Activated CD4-positive, CD25-positive, alpha-beta regulatory T cell (primary cell): ENCODE results near the gene TMEM229B.

Experiments used
- DNase-seq, 4 experiments: peaks; one replicate each; lab custom pipeline; 2025; lab: John Stamatoyannopoulos, UW

Gene TMEM229B

DNA sequence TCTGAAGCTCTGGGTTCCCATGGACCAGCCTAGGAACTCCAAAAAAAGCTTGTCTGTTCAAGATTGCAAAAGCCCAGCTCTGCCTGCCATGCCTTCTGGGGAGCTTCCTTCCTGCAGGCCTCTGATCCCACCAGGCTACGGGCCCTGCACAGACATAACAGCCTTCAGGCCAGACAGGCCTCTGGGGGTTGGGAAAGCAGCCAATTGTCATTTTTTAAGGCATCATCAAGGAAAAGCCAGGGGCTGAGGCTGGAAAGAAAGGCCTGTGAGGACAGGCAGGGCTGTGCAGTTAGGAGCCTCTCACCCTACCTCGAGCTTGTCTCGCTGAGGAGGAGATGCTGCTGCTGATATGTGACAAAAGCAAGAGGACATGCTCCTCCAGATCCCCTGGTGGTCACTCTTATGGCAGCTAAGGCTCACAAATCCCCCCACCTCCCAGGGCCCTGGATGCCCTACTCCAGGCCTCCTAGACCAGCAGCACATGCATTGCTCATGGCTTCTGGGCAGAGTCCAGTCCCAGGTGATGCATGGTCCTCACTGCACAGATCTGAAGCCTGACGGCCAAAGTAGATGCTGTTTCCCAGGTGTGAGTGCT lies 2.9 kb downstream of the TMEM229B start:
- no peak for DNase-seq

DNA sequence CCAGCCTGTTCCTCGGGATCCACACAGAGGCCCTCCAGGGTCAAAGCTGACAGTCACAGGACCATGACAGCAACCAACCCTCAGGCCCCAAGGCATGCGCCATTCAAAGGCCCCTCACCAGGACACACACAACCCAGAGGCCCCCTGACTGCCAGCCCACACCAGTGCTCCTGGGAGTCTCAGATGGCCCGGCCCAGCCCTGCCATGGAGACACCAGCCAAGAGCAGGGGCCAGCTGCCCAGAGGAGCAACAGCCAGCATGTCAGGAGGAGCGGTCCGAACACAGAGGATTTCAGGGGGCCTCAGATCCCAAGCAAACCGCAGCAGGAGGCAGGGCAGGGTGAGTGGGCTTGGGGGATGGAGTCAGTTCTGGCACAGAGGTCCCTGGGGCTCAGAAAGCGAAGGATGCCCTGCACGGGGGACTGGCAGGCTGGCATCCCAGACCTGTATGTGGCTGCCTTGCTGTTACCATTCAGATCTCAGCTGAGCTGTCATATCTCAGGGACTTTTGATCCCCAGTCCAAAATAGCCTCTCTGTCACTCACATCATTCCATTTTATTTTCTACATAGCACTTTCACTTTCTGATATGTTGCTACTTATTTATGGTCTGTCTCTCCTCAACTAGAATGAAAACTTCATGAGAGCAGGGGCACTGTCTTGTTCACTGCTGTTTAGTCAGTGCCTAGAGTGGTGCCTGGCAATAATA lies 4.8 kb downstream of the TMEM229B start:
- no peak for DNase-seq

DNA sequence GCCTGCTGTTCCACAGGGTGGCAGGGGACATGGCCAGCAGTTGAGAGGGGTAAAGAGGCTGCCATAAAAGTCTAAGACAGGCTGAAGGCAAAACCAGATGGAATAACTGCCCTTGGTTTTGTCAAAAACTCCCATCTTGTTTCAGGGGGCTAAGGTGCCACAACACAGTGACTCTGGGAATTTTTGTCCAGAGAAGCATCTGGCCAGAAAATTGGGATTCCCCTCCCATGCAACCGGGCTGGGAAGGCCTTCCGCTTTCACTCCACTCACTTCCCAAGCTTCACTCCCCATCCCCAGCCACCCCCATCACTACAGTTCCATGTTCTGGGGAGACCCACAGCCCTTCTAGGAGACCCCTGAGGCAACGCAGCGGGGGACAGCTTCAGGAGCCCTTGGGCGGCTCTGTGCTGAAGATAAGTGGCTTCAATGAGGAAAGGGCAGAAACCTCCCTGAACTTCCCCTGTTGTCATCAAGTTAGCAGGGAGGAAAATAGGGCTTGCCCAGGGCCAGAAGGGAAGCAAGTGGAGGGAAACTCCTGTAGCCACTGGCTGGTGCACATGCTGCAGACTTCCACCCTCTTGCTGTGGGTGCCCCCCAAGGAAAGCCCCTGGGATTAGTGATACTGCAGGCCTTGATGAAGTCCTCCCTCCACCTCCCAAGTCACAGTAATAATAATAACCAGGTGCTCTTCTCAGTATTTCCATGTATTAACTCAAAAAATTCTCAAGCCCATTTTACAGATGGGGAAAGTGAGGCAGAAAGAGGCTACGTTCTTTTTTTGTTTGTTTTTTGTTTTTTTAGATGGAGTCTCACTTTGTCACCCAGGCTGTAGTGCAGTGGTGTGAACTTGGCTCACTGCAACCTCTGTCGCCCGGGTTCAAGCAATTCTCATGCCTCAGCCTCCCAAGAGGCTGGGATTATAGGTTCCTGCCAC lies 6.0 kb downstream of the TMEM229B start:
- no peak for DNase-seq

DNA sequence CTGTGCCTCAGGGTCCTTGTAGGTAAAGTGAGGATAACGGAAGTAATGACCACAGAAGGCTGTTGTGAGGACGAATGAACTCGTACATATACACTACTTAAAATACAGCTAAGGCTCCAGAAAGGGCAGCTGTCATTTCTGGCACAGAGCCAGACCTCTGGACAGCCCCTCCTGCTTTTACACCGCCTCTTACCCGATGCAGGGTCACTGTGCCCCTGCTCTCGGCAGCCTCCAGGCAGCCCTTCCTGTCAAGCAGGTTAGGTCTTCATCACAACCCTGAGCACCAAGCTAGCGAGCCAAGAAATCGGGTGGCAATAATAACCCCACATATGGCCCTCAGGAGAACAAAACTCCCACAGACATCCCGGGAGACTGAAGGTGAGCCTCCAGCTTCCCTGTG lies 8.5 kb downstream of the TMEM229B start:
- DNase-seq = no peak

DNA sequence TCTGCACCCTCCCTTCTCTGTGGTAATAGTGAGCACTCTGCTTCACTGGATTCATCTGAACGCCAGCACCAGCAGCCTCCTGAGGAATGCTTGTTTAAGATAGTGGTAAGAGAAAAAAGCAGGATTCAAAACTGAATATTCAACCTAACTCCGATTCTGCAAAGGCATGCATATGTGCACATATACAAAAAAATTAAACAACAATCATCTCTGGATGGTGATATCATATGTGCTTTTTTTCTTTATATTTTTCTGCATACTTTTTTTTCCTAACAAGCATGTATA lies 9.8 kb downstream of the TMEM229B start:
- DNase-seq = no peak

DNA sequence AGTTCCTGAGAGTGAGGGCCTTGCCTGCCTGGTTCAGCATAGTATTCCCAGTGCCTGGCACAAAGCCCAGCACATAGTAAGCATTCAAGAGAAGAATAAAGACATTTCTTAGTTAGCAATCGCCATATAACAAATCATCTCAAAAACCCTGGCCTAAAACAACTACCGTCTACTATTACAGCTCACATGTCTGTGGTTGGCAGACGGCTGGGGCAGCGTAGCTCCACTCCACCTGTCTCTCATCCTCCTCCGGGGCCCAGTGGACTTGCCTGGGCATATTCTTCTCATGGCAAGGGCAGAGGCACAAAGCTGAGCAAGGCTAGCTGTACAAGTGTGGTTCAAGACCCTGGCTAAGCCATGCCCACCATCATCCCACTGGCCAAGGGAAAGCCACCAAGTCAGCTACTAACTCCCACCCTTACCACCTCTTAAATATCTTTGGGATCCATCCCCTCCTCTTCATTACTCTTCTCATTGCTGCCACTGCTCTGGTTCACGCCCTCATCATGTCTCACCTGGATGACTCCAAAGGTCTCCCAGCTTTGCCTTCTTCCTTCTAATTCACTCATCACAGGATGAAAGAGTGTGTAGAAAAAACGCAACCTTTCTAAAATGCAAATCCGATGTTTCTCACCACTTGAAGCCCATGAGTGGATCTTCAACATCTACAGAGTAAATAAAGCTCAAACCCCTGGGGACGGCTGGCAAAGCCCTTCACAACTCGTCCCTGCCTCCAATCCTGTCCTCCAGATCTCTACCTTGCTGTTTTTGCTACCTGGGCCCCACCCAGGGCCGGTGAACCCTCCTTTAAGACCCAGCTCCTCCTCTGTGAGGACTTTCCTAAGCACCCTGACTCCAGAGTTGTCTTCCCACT lies 10.4 kb downstream of the TMEM229B start:
- DNase-seq = no peak

DNA sequence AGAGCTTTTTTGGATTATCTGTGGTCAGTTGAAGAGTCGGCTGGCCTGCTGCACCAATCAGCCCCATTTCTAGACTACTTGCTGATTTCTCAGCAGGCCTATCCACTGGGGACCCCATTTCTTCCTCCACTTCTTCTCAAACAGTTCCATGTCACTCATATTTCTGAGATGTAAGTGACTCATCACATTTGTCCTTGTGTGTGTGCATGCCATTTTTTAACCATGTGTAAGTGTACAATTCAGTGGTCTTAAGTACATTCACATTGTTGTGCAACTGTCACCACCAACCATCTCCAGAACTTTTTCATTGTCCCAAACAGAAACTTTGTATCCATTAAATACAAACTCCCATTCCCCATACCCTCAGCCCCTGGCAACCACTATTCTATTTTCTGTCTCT lies 14.2 kb downstream of the TMEM229B start:
- no peak for DNase-seq

DNA sequence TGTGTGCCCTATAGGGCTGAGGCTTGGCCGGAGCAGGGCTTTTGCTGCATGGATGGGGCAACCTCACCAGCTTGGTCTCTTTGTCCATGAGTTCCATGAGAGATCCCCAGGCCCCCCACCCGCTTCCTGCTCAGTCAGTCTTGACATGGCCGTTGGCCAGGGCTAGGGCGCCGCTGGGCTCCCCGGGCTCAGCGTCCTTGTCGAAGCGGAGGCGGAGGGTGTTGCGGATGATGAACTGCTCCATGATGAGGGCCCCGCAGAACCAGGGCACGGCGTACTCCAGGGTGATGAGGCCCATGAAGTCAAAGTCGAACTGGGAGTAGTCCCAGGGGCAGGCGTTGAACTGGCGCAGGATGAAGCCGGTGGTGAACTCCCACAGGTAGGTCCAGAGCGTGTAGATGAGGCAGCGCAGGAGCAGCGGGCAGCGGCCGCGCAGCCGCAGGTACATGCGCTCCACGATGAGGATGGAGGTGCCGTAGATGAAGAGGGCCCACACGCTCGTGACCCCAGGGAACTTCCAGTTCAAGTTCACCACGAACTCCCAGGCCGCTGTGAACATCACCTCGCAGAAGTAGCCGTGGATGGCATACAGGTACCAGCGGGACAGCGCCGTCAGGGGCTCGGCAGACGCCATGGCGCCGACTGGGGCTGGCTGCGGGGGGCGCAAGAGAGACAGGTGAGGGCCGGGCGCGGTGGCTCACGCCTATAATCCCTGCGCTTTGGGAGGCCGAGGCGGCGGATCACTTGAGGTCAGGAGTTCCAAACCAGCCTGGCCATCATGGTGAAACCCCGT lies 15.0 kb downstream of the TMEM229B start:
- no peak for DNase-seq

DNA sequence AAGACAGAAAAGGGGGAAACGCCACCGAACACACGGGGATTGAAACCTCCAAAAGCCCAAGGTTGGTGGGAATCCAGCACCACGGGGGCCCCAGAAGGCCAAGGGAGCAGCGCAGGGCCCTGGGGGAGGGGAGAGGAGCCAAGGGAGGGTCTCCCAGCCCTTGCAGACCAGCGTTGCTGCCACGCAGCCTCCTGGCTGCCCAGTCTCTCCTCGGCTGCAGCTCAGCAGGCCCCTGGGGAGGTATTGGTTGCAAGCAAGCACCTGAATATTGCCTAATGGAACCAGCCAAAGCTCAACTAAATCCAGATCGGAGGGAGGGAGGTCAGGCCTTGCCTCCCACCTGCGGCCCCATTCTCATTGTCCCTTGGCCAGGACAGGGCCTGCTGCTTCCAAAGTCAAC lies 15.8 kb downstream of the TMEM229B start:
- no peak for DNase-seq

DNA sequence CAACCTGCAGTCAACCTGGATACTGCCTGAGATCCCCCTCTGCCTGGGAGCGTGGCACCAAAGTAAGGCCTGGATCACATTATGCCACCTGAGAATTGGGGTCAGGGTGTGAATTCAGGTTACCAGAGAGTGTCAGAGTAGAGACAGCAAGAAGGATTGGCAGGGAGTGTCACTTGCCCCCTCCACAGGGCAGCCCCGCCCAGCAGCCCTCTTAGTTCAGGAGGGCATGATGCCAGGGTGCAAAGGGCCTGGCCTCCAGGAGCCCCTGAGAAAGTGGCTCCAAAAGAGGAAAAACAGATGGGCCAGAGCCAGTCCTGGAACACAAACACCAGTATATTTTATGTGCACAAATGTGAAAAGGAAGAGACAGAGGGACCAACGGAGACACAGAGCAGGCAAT lies 18.6 kb downstream of the TMEM229B start:
- no peak for DNase-seq

DNA sequence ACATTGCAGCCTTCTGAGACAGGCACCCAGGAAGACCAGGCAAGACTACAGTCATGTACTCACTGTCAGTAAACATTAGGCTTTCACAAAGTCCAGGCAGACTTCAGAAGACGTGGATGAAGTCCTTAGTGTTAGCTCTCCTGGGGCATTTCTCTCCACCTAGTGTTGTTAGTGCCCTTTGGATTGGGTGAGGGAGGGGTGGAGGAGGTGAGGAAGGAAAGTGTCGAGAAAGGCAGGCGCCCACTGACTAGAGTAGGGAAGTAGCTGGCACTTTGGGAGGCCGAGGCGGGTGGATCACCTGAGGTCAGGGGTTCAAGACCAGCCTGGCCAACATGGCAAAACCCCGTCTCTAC lies 20.2 kb downstream of the TMEM229B start:
- DNase-seq = no peak

DNA sequence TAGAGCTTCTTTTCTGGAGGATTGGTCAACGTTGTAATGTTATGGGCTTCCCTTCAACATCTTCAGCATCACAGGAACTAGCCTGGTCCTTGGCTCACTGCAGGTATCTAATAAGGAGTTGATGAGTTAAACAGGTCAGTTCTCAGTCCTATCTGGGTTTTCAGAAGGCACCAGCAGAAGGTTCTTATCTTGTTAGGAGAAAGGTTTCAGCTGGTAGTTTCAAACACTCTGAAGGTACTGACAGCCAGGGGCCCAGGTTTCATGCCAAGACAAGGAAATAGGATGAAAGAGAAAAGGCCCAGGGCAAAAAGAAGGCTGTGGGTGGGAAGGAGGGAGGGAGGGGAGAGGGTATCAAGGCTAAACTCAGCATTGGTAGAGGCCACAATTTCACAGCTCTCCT lies 21.4 kb downstream of the TMEM229B start:
- DNase-seq = no peak

DNA sequence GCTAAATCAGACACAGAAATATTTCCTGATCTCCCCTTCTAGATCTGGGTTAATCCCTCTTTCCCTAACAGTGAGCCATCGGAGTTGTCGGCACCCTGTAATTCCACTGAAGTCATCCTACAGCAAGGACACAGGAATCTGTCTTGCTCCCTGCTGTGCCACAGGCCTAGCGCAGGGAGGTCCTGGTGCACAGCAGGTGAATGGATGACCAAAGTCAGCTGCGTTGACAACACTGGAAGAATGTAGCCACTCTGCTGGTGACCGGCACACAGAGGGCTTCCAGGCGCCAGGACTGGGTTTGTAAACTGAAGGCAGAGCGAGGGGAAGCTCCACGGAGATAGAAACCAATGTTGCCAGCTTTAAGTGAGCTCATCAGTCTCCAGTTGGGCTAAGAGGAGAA lies 23.6 kb downstream of the TMEM229B start:
- DNase-seq = no peak

DNA sequence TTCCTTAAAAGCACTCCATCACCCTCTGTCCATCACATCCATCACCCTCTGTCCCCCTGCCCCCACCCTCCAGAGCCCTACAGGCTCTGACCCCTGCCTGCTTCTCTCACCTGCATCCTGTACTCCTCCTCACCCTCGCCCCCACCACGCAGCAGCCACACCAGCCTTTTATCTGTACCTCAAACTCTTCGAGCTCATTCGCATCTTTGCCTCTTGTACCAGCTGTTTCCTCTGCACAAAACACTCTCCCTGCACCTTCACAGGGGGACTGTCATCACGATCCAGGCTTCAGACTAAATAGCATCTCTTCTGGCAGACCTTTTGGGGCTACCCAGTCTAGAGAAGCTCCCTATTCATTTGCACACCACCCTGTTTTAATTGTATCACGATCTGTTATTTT lies 24.1 kb downstream of the TMEM229B start:
- no peak for DNase-seq

DNA sequence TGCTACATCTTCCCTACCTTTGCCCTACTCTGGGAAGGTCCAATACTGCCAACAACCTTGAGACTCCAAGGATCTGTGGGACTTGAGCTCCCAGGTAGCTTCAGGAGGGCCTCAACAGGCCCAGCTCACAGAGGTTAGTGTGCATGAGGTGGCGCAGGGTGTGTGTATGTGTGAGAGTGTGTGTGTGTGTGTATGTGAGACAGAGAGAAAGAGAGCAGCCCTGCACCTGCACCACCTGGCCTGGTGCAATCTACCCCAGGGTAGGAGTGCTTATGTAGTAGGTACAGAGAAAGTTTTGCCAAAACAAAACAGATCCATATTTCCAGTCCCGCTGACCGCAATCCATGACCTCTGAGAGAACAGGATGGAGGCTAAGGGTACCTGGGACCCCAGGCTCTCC lies 24.6 kb downstream of the TMEM229B start:
- no peak for DNase-seq

DNA sequence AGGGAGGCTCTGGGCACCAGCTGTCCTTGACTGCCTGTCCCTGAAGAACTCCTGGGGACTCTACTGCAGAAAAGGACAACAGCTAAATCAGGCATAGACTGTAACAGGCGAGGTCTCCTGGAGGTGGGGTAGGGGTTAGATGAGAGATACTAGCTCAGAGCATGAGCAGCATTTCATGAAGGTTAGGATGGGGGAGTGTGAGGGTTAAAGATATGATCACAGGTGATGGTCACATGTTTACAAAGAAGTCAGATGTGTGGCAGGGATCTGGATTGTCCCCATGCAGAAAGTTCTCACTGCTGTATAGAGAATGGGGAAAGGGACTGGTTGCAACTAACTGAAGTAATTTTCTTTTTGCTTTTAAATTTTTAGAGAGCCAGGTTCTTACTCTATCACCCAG lies 26.5 kb downstream of the TMEM229B start:
- no peak for DNase-seq

DNA sequence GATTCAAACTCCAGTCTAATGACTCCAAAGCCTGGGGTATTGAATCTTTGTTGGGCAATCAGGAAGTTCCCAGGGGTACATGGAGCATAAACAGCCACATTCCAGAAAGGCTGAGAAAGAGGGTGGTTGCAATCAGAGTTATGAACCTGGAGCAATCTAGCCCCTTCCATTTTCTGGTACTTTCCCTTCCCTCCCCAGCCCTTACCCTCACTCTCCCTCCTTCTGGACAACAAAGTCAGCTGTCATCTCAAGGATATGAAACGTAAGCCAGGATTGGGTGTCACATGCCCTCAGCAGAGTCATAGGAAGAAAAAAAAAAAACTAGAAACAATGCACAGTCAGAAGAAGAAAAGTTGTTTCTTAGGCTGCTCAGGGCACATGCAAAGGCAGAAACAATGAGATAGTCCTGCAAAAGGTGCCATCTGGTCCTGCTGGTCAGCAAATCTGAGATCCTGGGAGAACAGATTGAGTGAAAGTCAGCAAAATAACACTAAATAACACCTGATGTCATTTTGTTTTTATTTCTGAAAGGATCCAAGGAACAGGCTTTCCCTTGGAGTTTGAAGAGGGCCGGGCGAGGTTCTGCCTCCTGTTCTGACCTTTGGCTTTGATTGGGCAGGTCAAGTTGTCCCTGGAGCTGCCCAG lies 27.1 kb downstream of the TMEM229B start:
- DNase-seq = no peak

DNA sequence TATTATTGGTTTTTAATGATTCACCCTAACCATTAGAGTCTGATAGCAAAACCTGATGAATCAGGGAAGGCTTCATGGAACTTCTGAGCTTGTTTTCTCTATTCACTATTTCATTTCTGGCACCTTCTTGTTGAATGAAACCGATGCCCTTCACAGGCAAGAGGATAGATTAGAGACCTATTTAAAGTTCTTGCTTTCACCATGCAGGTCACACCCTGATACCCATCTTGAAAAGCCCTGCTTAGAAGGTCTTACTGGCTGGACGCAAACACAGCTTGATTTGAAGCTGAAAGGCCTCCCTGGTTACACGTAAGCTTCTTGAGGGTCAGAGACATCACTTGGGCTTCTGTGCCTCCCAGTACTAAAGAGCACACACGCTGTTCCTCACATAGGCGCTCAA lies 29.2 kb downstream of the TMEM229B start:
- no peak for DNase-seq

DNA sequence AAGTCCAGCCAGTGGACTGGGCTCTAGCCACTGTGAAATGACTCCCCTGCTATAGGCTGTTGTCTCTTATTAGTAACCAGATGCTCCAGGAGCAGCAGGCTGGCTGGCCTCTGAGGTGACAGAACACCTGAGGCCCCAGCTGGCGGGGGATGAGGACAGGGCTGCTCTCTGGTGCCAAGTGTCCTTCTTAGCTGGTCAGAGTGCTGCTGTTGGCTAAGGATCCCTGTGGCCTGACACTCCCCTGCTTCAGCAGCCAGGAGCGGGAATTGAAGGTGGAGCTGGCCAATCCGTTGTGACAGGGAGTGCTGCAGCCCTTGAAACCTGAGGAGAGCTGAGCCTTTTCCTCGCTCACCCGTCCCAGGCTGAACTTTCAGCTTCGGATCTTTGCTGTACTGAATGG lies 30.7 kb downstream of the TMEM229B start:
- DNase-seq = no peak

DNA sequence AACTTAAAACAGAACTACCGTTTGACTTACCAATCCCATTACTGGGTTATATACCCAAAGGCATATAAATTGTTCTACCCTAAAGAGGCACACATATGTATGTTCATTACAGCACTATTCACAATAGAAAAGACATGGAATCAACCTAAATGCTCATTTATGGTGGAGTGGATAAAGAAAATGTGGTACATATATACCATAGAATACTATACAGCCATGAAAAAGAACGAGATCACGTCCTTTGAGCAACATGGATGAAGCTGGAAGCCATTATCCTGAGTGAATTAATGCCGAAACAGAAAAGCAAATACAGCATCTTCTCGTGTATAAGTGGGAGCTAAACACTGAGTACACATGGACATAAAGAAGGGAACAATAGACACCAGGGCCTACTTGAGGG lies 31.8 kb downstream of the TMEM229B start:
- DNase-seq = no peak
